H1 (cell line): ENCODE measurements around the gene STX2. TPM values are rescaled to one million over a fixed set of nuclear protein-coding genes. Genes with fewer than 3 reads are reported as not detected.

Experiments
- CTCF ChIA-PET: fragments of 300-600 bp; sonication (Branson Sonifier 250); formaldehyde crosslinking; loops from one replicate; lab custom pipeline; 2021; ENCODE audit not compliant: partially characterized antibody; lab: Charles Lee
- POLR2A ChIA-PET: fragments of 300-600 bp; sonication (Branson Sonifier 250); formaldehyde crosslinking; loops from one replicate; lab custom pipeline; 2021; ENCODE audit warnings: inconsistent platforms; ENCODE audit not compliant: partially characterized antibody; lab: Charles Lee
- DNase-seq, 2 experiments: peaks; one replicate each; pipeline versions ENCODE4 v3.0.0 to v3.0.0-alpha.2; 2010 to 2022; ENCODE audit warnings: low spot score in 2 of 2, low read depth in 1 of 2, mixed read lengths in 1 of 2
- FAIRE-seq: peaks from 2 replicates; lab custom pipeline; 2011; peaks lifted over from hg19 to GRCh38; lab: Jason Lieb, UNC
- H2AFZ ChIP-seq: 2 replicates; pipeline ENCODE4 v1.8.1; 2012; ENCODE audit warnings: low read length, inconsistent platforms
- H2AK5ac ChIP-seq: 2 replicates; pipeline ENCODE4 v1.6.1; 2013; ENCODE audit warnings: low read depth, low read length
- H2BK120ac ChIP-seq: replicated peaks from 2 replicates; pipeline ENCODE3; 2013; ENCODE audit warnings: low read depth, low read length, inconsistent platforms
- H2BK12ac ChIP-seq: 2 replicates; pipeline ENCODE4 v1.6.1; 2013; ENCODE audit warnings: low read depth, low read length
- H2BK15ac ChIP-seq: 2 replicates; pipeline ENCODE4 v1.6.1; 2013; ENCODE audit warnings: low read length
- H2BK20ac ChIP-seq: 2 replicates; pipeline ENCODE4 v1.6.1; 2013; ENCODE audit warnings: low read length
- H2BK5ac ChIP-seq: 2 replicates; pipeline ENCODE4 v1.6.1; 2013; ENCODE audit warnings: low read depth, low read length
- H3K14ac ChIP-seq: 2 replicates; pipeline ENCODE4 v1.6.1; 2013; ENCODE audit warnings: inconsistent platforms; ENCODE audit not compliant: insufficient read length
- H3K18ac ChIP-seq: 2 replicates; pipeline ENCODE4 v1.6.1; 2013; ENCODE audit warnings: low read length; ENCODE audit errors: extremely low read depth
- H3K23ac ChIP-seq: 2 replicates; pipeline ENCODE4 v1.6.1; 2013; ENCODE audit warnings: inconsistent platforms; ENCODE audit not compliant: insufficient read length
- H3K23me2 ChIP-seq: 2 replicates; pipeline ENCODE4 v1.6.1; 2013; ENCODE audit warnings: low read depth, low read length
- H3K27ac ChIP-seq: 2 replicates; pipeline ENCODE4 v1.6.1; 2011; ENCODE audit warnings: low read depth, low read length, inconsistent platforms
- H3K27me3 ChIP-seq, 4 experiments: replicated peaks in 1 of 4; 1 replicate in 1 of 4; 2 replicates in 3 of 4; pipeline versions ENCODE4 v1.6.1 to v1.8.1; 2011 to 2013; ENCODE audit warnings: low read length in 3 of 4, mild to moderate bottlenecking in 3 of 4, inconsistent platforms in 2 of 4, mixed read lengths in 2 of 4, moderate library complexity in 1 of 4; ENCODE audit not compliant: control insufficient read depth in 3 of 4, insufficient read depth in 3 of 4; ENCODE audit errors: extremely low read depth in 1 of 4
- H3K36me3 ChIP-seq, 4 experiments: 2 replicates each; pipeline versions ENCODE4 v1.6.1 to v1.8.1; 2011 to 2013; ENCODE audit warnings: mild to moderate bottlenecking in 4 of 4, low read length in 3 of 4, moderate library complexity in 2 of 4, control low read depth in 1 of 4, inconsistent platforms in 1 of 4; ENCODE audit not compliant: insufficient read depth in 4 of 4, control insufficient read depth in 2 of 4
- H3K4ac ChIP-seq: replicated peaks from 2 replicates; pipeline ENCODE3; 2013; ENCODE audit warnings: low read length, low read depth, mixed read lengths, inconsistent platforms; ENCODE audit not compliant: insufficient read length
- H3K4me1 ChIP-seq, 4 experiments: replicated peaks in 1 of 4; 1 replicate in 1 of 4; 2 replicates in 3 of 4; pipeline versions ENCODE4 v1.6.1 to v1.8.1; 2011 to 2013; ENCODE audit warnings: low read length in 3 of 4, inconsistent platforms in 2 of 4, mixed read lengths in 1 of 4; ENCODE audit not compliant: insufficient read depth in 4 of 4, control insufficient read depth in 3 of 4
- H3K4me2 ChIP-seq, 2 experiments: 2 replicates each; pipeline versions ENCODE4 v1.6.1 to v1.8.1; 2011 to 2013; ENCODE audit warnings: low read depth in 2 of 2, low read length in 2 of 2, control low read depth in 1 of 2, inconsistent platforms in 1 of 2, mild to moderate bottlenecking in 1 of 2; ENCODE audit not compliant: insufficient read depth in 1 of 2
- H3K4me3 ChIP-seq, 4 experiments: fragments of 200-600, 300-600 bp in 1 of 4; sonication (generic), shearing (Covaris generic), sonication (Bioruptor Twin) in 1 of 4; 2 replicates each; pipeline versions ENCODE4 v1.5.1 to v1.8.1; 2011 to 2016; ENCODE audit warnings: low read length in 4 of 4, low read depth in 3 of 4, control low read depth in 2 of 4, inconsistent platforms in 2 of 4, mild to moderate bottlenecking in 2 of 4, mixed read lengths in 1 of 4, moderate library complexity in 1 of 4; ENCODE audit not compliant: insufficient read depth in 2 of 4; ENCODE audit errors: extremely low read depth in 1 of 4
- H3K56ac ChIP-seq: replicated peaks from 2 replicates; pipeline ENCODE3; 2013; ENCODE audit warnings: low read depth, mild to moderate bottlenecking, mixed read lengths, low read length, inconsistent platforms; ENCODE audit not compliant: insufficient read length
- H3K79me1 ChIP-seq: 2 replicates; pipeline ENCODE4 v1.6.1; 2013; ENCODE audit warnings: low read depth, low read length, control low read depth
- H3K79me2 ChIP-seq, 2 experiments: 2 replicates each; pipeline versions ENCODE4 v1.6.1 to v1.8.1; 2012 to 2013; ENCODE audit warnings: low read length in 2 of 2, mild to moderate bottlenecking in 2 of 2, inconsistent platforms in 1 of 2; ENCODE audit not compliant: insufficient read depth in 2 of 2, control insufficient read depth in 1 of 2
- H3K9ac ChIP-seq, 4 experiments: replicated peaks in 1 of 4; 1 replicate in 1 of 4; 2 replicates in 3 of 4; pipeline versions ENCODE4 v1.6.1 to v1.8.1; 2011 to 2013; ENCODE audit warnings: low read depth in 3 of 4, low read length in 3 of 4, control low read depth in 2 of 4, mild to moderate bottlenecking in 2 of 4, moderate library complexity in 2 of 4, inconsistent platforms in 1 of 4; ENCODE audit errors: extremely low read depth in 1 of 4
- H3K9me3 ChIP-seq, 2 experiments: 2 replicates each; pipeline versions ENCODE4 v1.6.1 to v1.8.1; 2012 to 2013; ENCODE audit warnings: mild to moderate bottlenecking in 2 of 2, moderate library complexity in 2 of 2, control low read depth in 1 of 2, inconsistent platforms in 1 of 2, low read depth in 1 of 2, low read length in 1 of 2, mixed read lengths in 1 of 2; ENCODE audit not compliant: insufficient read depth in 2 of 2
- H4K20me1 ChIP-seq, 2 experiments: replicated peaks in 1 of 2; 2 replicates each; pipeline versions ENCODE3 to v1.8.1; 2011 to 2013; ENCODE audit warnings: inconsistent platforms in 2 of 2, low read length in 2 of 2, mild to moderate bottlenecking in 1 of 2; ENCODE audit not compliant: insufficient read depth in 2 of 2, control insufficient read depth in 1 of 2
- H4K5ac ChIP-seq: 2 replicates; pipeline ENCODE4 v1.6.1; 2013; ENCODE audit warnings: low read length, low read depth, mixed read lengths, inconsistent platforms; ENCODE audit not compliant: insufficient read length
- H4K8ac ChIP-seq: 2 replicates; pipeline ENCODE4 v1.8.0; 2013; ENCODE audit warnings: mild to moderate bottlenecking, moderate library complexity, low read length, inconsistent platforms; ENCODE audit not compliant: insufficient read depth; ENCODE audit errors: extremely low read depth
- H4K91ac ChIP-seq: replicated peaks from 2 replicates; pipeline ENCODE3; 2013; ENCODE audit warnings: low read length, mixed read lengths, inconsistent platforms; ENCODE audit not compliant: insufficient read length
- ATF2 ChIP-seq: IDR thresholded peaks from 2 replicates; pipeline ENCODE4 v1.6.1; 2012; ENCODE audit warnings: low read length, inconsistent platforms
- ATF3 ChIP-seq: IDR thresholded peaks from 2 replicates; pipeline ENCODE4 v1.6.1; 2011; ENCODE audit warnings: low read depth, mild to moderate bottlenecking, low read length; ENCODE audit not compliant: insufficient read depth
- EGR1 ChIP-seq: IDR thresholded peaks from 2 replicates; pipeline ENCODE4 v1.6.1; 2011; ENCODE audit warnings: low read depth, low read length, borderline replicate concordance
- JUND ChIP-seq: IDR thresholded peaks from 2 replicates; pipeline ENCODE4 v1.6.1; 2011; ENCODE audit warnings: mild to moderate bottlenecking, improper control_type of control experiment, low read length
- KDM1A ChIP-seq: fragments of 200-600, 300-600 bp; sonication (generic); IDR thresholded peaks from 2 replicates; pipeline ENCODE4 v1.7.1; 2016; ENCODE audit warnings: mild to moderate bottlenecking, low read length, borderline replicate concordance
- MAFK ChIP-seq: IDR thresholded peaks from 2 replicates; pipeline ENCODE4 v1.6.1; 2012; ENCODE audit warnings: low read depth, mild to moderate bottlenecking, improper control_type of control experiment, low read length
- PHF8 ChIP-seq: fragments of 200-600 bp; sonication (generic); conservative IDR thresholded peaks from 2 replicates; pipeline ENCODE4 v1.7.1; 2012; ENCODE audit warnings: low read depth, mild to moderate bottlenecking, inconsistent platforms, low read length, moderate library complexity
- POU5F1 ChIP-seq: IDR thresholded peaks from 2 replicates; pipeline ENCODE4 v1.6.1; 2011; ENCODE audit warnings: low read depth, mild to moderate bottlenecking, low read length, moderate library complexity
- SUZ12 ChIP-seq: fragments of 200-600 bp; sonication (generic); IDR thresholded peaks from 2 replicates; pipeline ENCODE4 v1.6.1; 2012; ENCODE audit warnings: mild to moderate bottlenecking, inconsistent platforms, low read length, moderate library complexity, mixed read lengths
- YY1 ChIP-seq: IDR thresholded peaks from 2 replicates; pipeline ENCODE4 v1.6.1; 2011; ENCODE audit warnings: low read depth, mild to moderate bottlenecking, low read length
- WGBS, 2 experiments: shearing (Covaris generic) in 1 of 2; methylation state at CpG; one replicate each; pipeline versions ENCODE4 v1.1.6 to v1.1.7; 2013 to 2015; ENCODE audit warnings: low lambda C conversion rate in 2 of 2, mixed read lengths in 2 of 2, inconsistent platforms in 1 of 2, low coverage in 1 of 2, missing lambda C conversion rate in 1 of 2; ENCODE audit not compliant: insufficient replicate concordance in 2 of 2, insufficient coverage in 1 of 2, insufficient read length in 1 of 2; ENCODE audit errors: extremely low coverage in 1 of 2, missing lambda C conversion rate in 1 of 2; 5-methylcytosine and 5-hydroxymethylcytosine counted together
- polyA plus RNA-seq, 7 experiments: library from polyadenylated mRNA; depleted of rRNA in 3 of 7; stranded (reverse) in 5 of 7; unstranded in 2 of 7; fragments of >200 nt in 5 of 7; fragments of 200-250 nt in 2 of 7; gene quantifications; 1 replicate in 5 of 7; 2 replicates in 1 of 7; 4 replicates in 1 of 7; pipeline versions ENCODE4 v1.2.1 to v1.2.3, GENCODE V29; 2011 to 2013; ENCODE audit warnings: missing spikeins in 2 of 7, mixed read lengths in 2 of 7
- total RNA-seq: library from RNA; stranded (reverse); fragmentation: NEBNext Ultra II Directional; extraction: Animal tissue kit (Norgen Biotek cat#: 25700); gene quantifications from 2 replicates; pipeline ENCODE4 v1.2.1, GENCODE V29; 2021
- TF ChIP-seq, protein P1 (sequence below): IDR thresholded peaks from 2 replicates; pipeline ENCODE4 v1.6.1; 2012; ENCODE audit warnings: inconsistent platforms

STX2 gene
- total and polyA plus RNA-seq, 2 of the 8 experiments (the other 6 are each of a cell fraction or from before 2014, with no cell fraction given) = 20.0 to 26.3 TPM

GRCh38 chr12:130780325-130780724 lies 58.7 kb downstream of the STX2 start:
- H3K27ac ChIP-seq = no peak overlapping the region
- H3K27me3 ChIP-seq = peaks cover 0 to 4% (median under 1%) of the 10 kb centered on the region in 4 experiments; a peak in 2 of 7 replicates
- 0 out of 2 replicates have a peak overlapping the region, but pooled peaks have one; percentile 8 for H2AK5ac ChIP-seq
- no peak overlapping the region for H4K5ac ChIP-seq
- no peak overlapping the region for H4K91ac ChIP-seq
- H3K56ac ChIP-seq = no peak overlapping the region
- DNase-seq (no peak), FAIRE-seq (no peak)
- H3K9ac ChIP-seq = no peak overlapping the region
- no peak overlapping the region for H2BK20ac ChIP-seq
- POLR2A ChIA-PET = interaction anchor here (1.0 to 1.3 kb wide), 2 partner anchors 9 to 36 kb away, joined by 3 to 4 read pairs; no protein-coding TSS in a partner anchor
- H3K4me2 ChIP-seq = no peak overlapping the region
- H2BK5ac ChIP-seq = no peak overlapping the region
- WGBS, 2 experiments = 86% methylated on average over 10 of the region's 10 CpGs; no CpG with 5 or more reads in 1 of the 2 experiments
- H3K18ac ChIP-seq = no peak overlapping the region
- no peak overlapping the region for H2BK12ac ChIP-seq
- H3K14ac ChIP-seq = no peak overlapping the region
- no peak overlapping the region for H4K8ac ChIP-seq
- H3K23me2 ChIP-seq = peaks cover 5% of the 10 kb centered on the region
- no peaks in the 10 kb centered on the region for H3K36me3 ChIP-seq
- H4K20me1 ChIP-seq = peaks cover 0 to 5% of the 10 kb centered on the region in 2 experiments
- H2AFZ ChIP-seq = no peak overlapping the region
- no peaks in the 10 kb centered on the region for H3K79me1 ChIP-seq
- CTCF ChIA-PET = interaction anchor here (1.0 to 3.3 kb wide), 4 partner anchors 18 to 56 kb away, joined by 3 to 12 read pairs (median 3); no protein-coding TSS in a partner anchor
- no peak overlapping the region for H2BK120ac ChIP-seq
- no peaks in the 10 kb centered on the region for H3K79me2 ChIP-seq
- H2BK15ac ChIP-seq = no peak overlapping the region
- H3K4me1 ChIP-seq = peaks cover 8 to 24% (median 12%) of the 10 kb centered on the region in 4 experiments
- no peaks in the 10 kb centered on the region; a peak in 1 of 4 replicates for H3K9me3 ChIP-seq
- no peak overlapping the region for H3K4ac ChIP-seq
- no peak overlapping the region for H3K23ac ChIP-seq
- H3K4me3 ChIP-seq = no peak overlapping the region
- no peak for TF ChIP-seq SUZ12
- no peak for TF ChIP-seq JUND
- no peak for TF ChIP-seq KDM1A
- TF ChIP-seq ATF2 = no peak
- TF ChIP-seq POU5F1 = no peak
- TF ChIP-seq, protein P1, sequence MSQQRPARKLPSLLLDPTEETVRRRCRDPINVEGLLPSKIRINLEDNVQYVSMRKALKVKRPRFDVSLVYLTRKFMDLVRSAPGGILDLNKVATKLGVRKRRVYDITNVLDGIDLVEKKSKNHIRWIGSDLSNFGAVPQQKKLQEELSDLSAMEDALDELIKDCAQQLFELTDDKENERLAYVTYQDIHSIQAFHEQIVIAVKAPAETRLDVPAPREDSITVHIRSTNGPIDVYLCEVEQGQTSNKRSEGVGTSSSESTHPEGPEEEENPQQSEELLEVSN = no peak
- no peak for TF ChIP-seq EGR1
- no peak for TF ChIP-seq ATF3
- no peak for TF ChIP-seq MAFK
- TF ChIP-seq PHF8 = no peak
- no peak for TF ChIP-seq YY1
